HepG2 (cell line): ENCODE measurements around the gene PLD1. TPM values are rescaled to one million over a fixed set of nuclear protein-coding genes. Genes with fewer than 3 reads are reported as not detected.

Experiments
- DRAP1 ChIP-seq: IDR thresholded peaks from 2 replicates; pipeline ENCODE4 v1.6.1; 2016; ENCODE audit warnings: missing genetic modification reagents, missing compliant biosample characterization
- FOXJ3 ChIP-seq: sonication (generic); formaldehyde crosslinking; IDR thresholded peaks from 2 replicates; pipeline ENCODE4 v1.4.0; 2020; ENCODE audit warnings: missing genetic modification reagents, mild to moderate bottlenecking, borderline replicate concordance
- NCOA5 ChIP-seq: sonication (generic); formaldehyde crosslinking; IDR thresholded peaks from 2 replicates; pipeline ENCODE4 v1.4.0; 2020; ENCODE audit warnings: missing genetic modification reagents
- SCMH1 ChIP-seq: sonication (generic); formaldehyde crosslinking; IDR thresholded peaks from 2 replicates; pipeline ENCODE4 v1.9.0; 2021; ENCODE audit warnings: missing genetic modification reagents, mild to moderate bottlenecking, borderline replicate concordance
- SOX13 ChIP-seq, 3 experiments: fragments of 450-650 bp in 1 of 3; sonication (generic) in 1 of 3; formaldehyde crosslinking in 1 of 3; IDR thresholded peaks in 2 of 3; conservative IDR thresholded peaks in 1 of 3; 2 replicates each; pipeline versions ENCODE4 v1.5.0 to v1.6.1; 2016 to 2020; ENCODE audit warnings: antibody characterized with exemption in 1 of 3, mild to moderate bottlenecking in 1 of 3, missing compliant biosample characterization in 1 of 3, missing genetic modification reagents in 1 of 3, moderate library complexity in 1 of 3
- STAT5B ChIP-seq: sonication (generic); formaldehyde crosslinking; IDR thresholded peaks from 2 replicates; pipeline ENCODE4 v1.4.0; 2020; ENCODE audit warnings: missing genetic modification reagents
- TGIF2 ChIP-seq: IDR thresholded peaks from 2 replicates; pipeline ENCODE4 v1.6.1; 2016; ENCODE audit warnings: control low read depth, missing compliant biosample characterization
- WIZ ChIP-seq: sonication (generic); formaldehyde crosslinking; IDR thresholded peaks from 2 replicates; pipeline ENCODE4 v1.5.1; 2020; ENCODE audit warnings: mild to moderate bottlenecking, missing genetic modification reagents
- ZBTB3 ChIP-seq: sonication (generic); formaldehyde crosslinking; IDR thresholded peaks from 2 replicates; pipeline ENCODE4 v1.4.0; 2020; ENCODE audit warnings: low read depth, mild to moderate bottlenecking, moderate library complexity, missing genetic modification reagents, borderline replicate concordance
- ZNF3 ChIP-seq: IDR thresholded peaks from 2 replicates; pipeline ENCODE4 v1.7.0; 2017; ENCODE audit warnings: inconsistent platforms
- ZNF503 ChIP-seq: sonication (generic); formaldehyde crosslinking; IDR thresholded peaks from 2 replicates; pipeline ENCODE4 v1.4.0; 2020; ENCODE audit warnings: missing genetic modification reagents
- ZNF556 ChIP-seq: sonication (generic); formaldehyde crosslinking; IDR thresholded peaks from 2 replicates; pipeline ENCODE4 v1.4.0; 2020; ENCODE audit warnings: mild to moderate bottlenecking, missing genetic modification reagents, borderline replicate concordance
- ZNF710 ChIP-seq: sonication (generic); formaldehyde crosslinking; IDR thresholded peaks from 2 replicates; pipeline ENCODE4 v1.5.0; 2020; ENCODE audit warnings: mild to moderate bottlenecking, missing genetic modification reagents, borderline replicate concordance
- polyA plus RNA-seq, 8 experiments: library from polyadenylated mRNA; depleted of rRNA in 3 of 8; stranded (reverse) in 7 of 8; unstranded in 1 of 8; fragments of >200 nt; fragmentation: Illumina TruSeq in 4 of 8; extraction: Trizol in 4 of 8; gene quantifications; 2 replicates each; pipeline versions ENCODE4 v1.2.1 to v1.2.3, GENCODE V29; 2011 to 2016; ENCODE audit warnings: low read depth in 4 of 8, missing spikeins in 1 of 8, mixed read lengths in 1 of 8; ENCODE audit not compliant: insufficient read depth in 1 of 8
- total RNA-seq, 5 experiments: library from RNA; depleted of rRNA; stranded (reverse); fragments of >200 nt; fragmentation: Illumina TruSeq; extraction: Trizol; gene quantifications; 2 replicates each; pipeline ENCODE4 v1.2.3, GENCODE V29; 2016; ENCODE audit warnings: low read depth in 1 of 5
- TF ChIP-seq, protein P1 (sequence below): fragments of 450-650 bp; IDR thresholded peaks from 2 replicates; pipeline ENCODE4 v1.6.1; 2017; ENCODE audit warnings: mild to moderate bottlenecking
- TF ChIP-seq, protein P2 (sequence below): sonication (generic); formaldehyde crosslinking; IDR thresholded peaks from 2 replicates; pipeline ENCODE4 v1.4.0; 2020; ENCODE audit warnings: missing genetic modification reagents
- TF ChIP-seq, protein P3 (sequence below): sonication (generic); formaldehyde crosslinking; IDR thresholded peaks from 2 replicates; pipeline ENCODE4 v1.5.0; 2020; ENCODE audit warnings: mild to moderate bottlenecking, missing genetic modification reagents

The PLD1 gene
- total and polyA plus RNA-seq, 2 of the 13 experiments (the other 11 are each of a cell fraction or from before 2014, with no cell fraction given): 27.1 to 59.4 TPM

- peak; percentile 100 for TF ChIP-seq ZNF710 (CRISPR knock-in tag)
- TF ChIP-seq, protein P1, sequence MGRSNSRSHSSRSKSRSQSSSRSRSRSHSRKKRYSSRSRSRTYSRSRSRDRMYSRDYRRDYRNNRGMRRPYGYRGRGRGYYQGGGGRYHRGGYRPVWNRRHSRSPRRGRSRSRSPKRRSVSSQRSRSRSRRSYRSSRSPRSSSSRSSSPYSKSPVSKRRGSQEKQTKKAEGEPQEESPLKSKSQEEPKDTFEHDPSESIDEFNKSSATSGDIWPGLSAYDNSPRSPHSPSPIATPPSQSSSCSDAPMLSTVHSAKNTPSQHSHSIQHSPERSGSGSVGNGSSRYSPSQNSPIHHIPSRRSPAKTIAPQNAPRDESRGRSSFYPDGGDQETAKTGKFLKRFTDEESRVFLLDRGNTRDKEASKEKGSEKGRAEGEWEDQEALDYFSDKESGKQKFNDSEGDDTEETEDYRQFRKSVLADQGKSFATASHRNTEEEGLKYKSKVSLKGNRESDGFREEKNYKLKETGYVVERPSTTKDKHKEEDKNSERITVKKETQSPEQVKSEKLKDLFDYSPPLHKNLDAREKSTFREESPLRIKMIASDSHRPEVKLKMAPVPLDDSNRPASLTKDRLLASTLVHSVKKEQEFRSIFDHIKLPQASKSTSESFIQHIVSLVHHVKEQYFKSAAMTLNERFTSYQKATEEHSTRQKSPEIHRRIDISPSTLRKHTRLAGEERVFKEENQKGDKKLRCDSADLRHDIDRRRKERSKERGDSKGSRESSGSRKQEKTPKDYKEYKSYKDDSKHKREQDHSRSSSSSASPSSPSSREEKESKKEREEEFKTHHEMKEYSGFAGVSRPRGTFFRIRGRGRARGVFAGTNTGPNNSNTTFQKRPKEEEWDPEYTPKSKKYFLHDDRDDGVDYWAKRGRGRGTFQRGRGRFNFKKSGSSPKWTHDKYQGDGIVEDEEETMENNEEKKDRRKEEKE: no peak
- TF ChIP-seq ZNF556 (CRISPR knock-in tag): 0 out of 2 replicates have a peak, but pooled peaks have one; percentile 33
- no peak for TF ChIP-seq NCOA5 (CRISPR knock-in tag)
- no peak for TF ChIP-seq TGIF2 (CRISPR knock-in tag)
- TF ChIP-seq DRAP1 (CRISPR knock-in tag): peak; percentile 56
- no peak for TF ChIP-seq ZBTB3 (CRISPR knock-in tag)
- TF ChIP-seq WIZ: no peak
- TF ChIP-seq, protein P2, sequence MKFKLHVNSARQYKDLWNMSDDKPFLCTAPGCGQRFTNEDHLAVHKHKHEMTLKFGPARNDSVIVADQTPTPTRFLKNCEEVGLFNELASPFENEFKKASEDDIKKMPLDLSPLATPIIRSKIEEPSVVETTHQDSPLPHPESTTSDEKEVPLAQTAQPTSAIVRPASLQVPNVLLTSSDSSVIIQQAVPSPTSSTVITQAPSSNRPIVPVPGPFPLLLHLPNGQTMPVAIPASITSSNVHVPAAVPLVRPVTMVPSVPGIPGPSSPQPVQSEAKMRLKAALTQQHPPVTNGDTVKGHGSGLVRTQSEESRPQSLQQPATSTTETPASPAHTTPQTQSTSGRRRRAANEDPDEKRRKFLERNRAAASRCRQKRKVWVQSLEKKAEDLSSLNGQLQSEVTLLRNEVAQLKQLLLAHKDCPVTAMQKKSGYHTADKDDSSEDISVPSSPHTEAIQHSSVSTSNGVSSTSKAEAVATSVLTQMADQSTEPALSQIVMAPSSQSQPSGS (CRISPR knock-in tag): no peak; the same call in 1 of the 2 replicates
- no peak for TF ChIP-seq STAT5B (CRISPR knock-in tag)
- TF ChIP-seq FOXJ3 (CRISPR knock-in tag): no peak; the same call in 1 of the 2 replicates
- TF ChIP-seq ZNF3: no peak
- no peak for TF ChIP-seq SCMH1 (CRISPR knock-in tag)
- TF ChIP-seq, protein P3, sequence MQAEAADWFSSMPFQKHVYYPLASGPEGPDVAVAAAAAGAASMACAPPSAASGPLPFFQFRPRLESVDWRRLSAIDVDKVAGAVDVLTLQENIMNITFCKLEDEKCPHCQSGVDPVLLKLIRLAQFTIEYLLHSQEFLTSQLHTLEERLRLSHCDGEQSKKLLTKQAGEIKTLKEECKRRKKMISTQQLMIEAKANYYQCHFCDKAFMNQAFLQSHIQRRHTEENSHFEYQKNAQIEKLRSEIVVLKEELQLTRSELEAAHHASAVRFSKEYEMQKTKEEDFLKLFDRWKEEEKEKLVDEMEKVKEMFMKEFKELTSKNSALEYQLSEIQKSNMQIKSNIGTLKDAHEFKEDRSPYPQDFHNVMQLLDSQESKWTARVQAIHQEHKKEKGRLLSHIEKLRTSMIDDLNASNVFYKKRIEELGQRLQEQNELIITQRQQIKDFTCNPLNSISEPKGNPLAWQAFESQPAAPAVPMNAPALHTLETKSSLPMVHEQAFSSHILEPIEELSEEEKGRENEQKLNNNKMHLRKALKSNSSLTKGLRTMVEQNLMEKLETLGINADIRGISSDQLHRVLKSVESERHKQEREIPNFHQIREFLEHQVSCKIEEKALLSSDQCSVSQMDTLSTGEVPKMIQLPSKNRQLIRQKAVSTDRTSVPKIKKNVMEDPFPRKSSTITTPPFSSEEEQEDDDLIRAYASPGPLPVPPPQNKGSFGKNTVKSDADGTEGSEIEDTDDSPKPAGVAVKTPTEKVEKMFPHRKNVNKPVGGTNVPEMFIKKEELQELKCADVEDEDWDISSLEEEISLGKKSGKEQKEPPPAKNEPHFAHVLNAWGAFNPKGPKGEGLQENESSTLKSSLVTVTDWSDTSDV (CRISPR knock-in tag): no peak
- TF ChIP-seq ZNF503: peak; percentile 49; the same call in 1 of the 2 replicates
- TF ChIP-seq SOX13 (IDR thresholded peaks at IDR 0.05): no peak
- peak in 1 of 2 experiments; percentile 78; a peak in 2 of 4 replicates for TF ChIP-seq SOX13 (CRISPR knock-in tag; conservative IDR thresholded peaks at IDR 0.05 in 1 of 2, IDR thresholded peaks at IDR 0.05 in 1 of 2)
Measured at GRCh38 chr3:171838218-171838720, 28.0 kb upstream of the PLD1 start (continued).
